Gastrocnemius medialis (tissue), 4 donors: ENCODE measurements around the gene TIMM17A. TPM values are rescaled to one million over a fixed set of nuclear protein-coding genes. Genes with fewer than 3 reads are reported as not detected.

Experiments used
- ATAC-seq, 2 donors: fragments of 150-250 bp; one replicate each; pipeline ENCODE4 v1.9.1; 2016
- DNase-seq, 2 donors: peaks; one replicate each; pipeline ENCODE4 v3.0.0-alpha.2; 2019
- H3K27ac ChIP-seq, 4 donors: fragments of 200-600 bp; sonication (generic); 1 replicate in 1 of 4; 2 replicates in 3 of 4; pipeline ENCODE4 v1.5.1; 2016 to 2018; ENCODE audit warnings: mild to moderate bottlenecking in 2 of 4, moderate library complexity in 1 of 4
- H3K27me3 ChIP-seq, 3 donors: fragments of 200-600 bp; sonication (generic) in 2 of 3; 1 replicate in 1 of 3; 2 replicates in 2 of 3; pipeline versions ENCODE4 v1.5.1 to v1.6.0; 2016 to 2019; ENCODE audit warnings: mild to moderate bottlenecking in 1 of 3, moderate library complexity in 1 of 3
- H3K36me3 ChIP-seq, 2 donors: fragments of 200-600 bp; sonication (generic) in 1 of 2; one replicate each; pipeline ENCODE4 v1.5.1; 2017 to 2018
- H3K4me1 ChIP-seq, 2 donors: fragments of 200-600 bp; sonication (generic) in 1 of 2; one replicate each; pipeline ENCODE4 v1.5.1; 2016 to 2017; ENCODE audit warnings: mild to moderate bottlenecking in 2 of 2
- H3K4me3 ChIP-seq, 4 donors: fragments of 200-600 bp; sonication (generic) in 3 of 4; 1 replicate in 1 of 4; 2 replicates in 3 of 4; pipeline ENCODE4 v1.5.1; 2016 to 2019; ENCODE audit warnings: mild to moderate bottlenecking in 2 of 4
- H3K9me3 ChIP-seq, 3 donors: fragments of 200-600 bp; sonication (generic) in 2 of 3; 1 replicate in 1 of 3; 2 replicates in 2 of 3; pipeline ENCODE4 v1.5.1; 2016 to 2019
- CTCF ChIP-seq, 5 experiments: fragments of 450-650 bp in 3 of 5; fragments of 200-600 bp in 2 of 5; sonication (generic) in 2 of 5; IDR thresholded peaks in 4 of 5; conservative IDR thresholded peaks in 1 of 5; 1 replicate in 4 of 5; 2 replicates in 1 of 5; pipeline ENCODE4 v1.5.1; 2016 to 2019; ENCODE audit warnings: antibody characterized with exemption in 5 of 5, mild to moderate bottlenecking in 3 of 5, moderate library complexity in 3 of 5
- POLR2A ChIP-seq, 2 donors: fragments of 450-650 bp; IDR thresholded peaks; one replicate each; pipeline ENCODE4 v1.6.1; 2017; ENCODE audit warnings: antibody characterized with exemption in 2 of 2, mild to moderate bottlenecking in 2 of 2, moderate library complexity in 2 of 2
- in situ Hi-C, 4 donors: fragments of 200-750 bp; cut with MboI; loops; one replicate each; pipeline versions ENCODE4 v1.15.0 to v1.8.0; 2017; ENCODE audit warnings: low sequenced_read_pairs in 4 of 4
- intact Hi-C: fragments of 100-400 bp; cut with DNase I; formaldehyde crosslinking; loops from one replicate; pipeline ENCODE4 v1.15.1; 2023; ENCODE audit warnings: low total_unique reads
- total RNA-seq, 4 donors: library from RNA; depleted of rRNA; stranded (reverse); fragments of >200 nt; gene quantifications; one replicate each; pipeline versions ENCODE4 v1.1.0 to v1.2.3, GENCODE V29; 2016

TIMM17A gene
- total RNA-seq, 4 donors from 2014 or later, result 33.6 to 67.6 (median 43.3) TPM

GRCh38 chr1:202014915-202015661, 59.8 kb downstream of the TIMM17A start:
- Histone ChIP-seq H3K9me3 (no peaks in the 10 kb centered on the region), H3K27me3 (no peaks in the 10 kb centered on the region), H3K4me3 (no peak overlapping the region), H3K36me3 (no peaks in the 10 kb centered on the region), H3K27ac (no peak overlapping the region), H3K4me1 (no peaks in the 10 kb centered on the region)
- DNase-seq (no peak), ATAC-seq (no peak)
- TF ChIP-seq POLR2A (IDR thresholded peaks at IDR 0.05) (no peak), CTCF (IDR thresholded peaks at IDR 0.05 in 4 of 5, conservative IDR thresholded peaks at IDR 0.05 in 1 of 5) (no peak)
- in situ Hi-C loops (loop anchor here in 3 of 4 donors (5.0 to 10.0 kb wide), 2 partner anchors 100 to 102 kb away; no protein-coding TSS in a partner anchor), intact Hi-C loops (no loop called here)

- no peaks in the 10 kb centered on the region for H3K4me1 ChIP-seq
- no peaks in the 10 kb centered on the region for H3K9me3 ChIP-seq
- DNase-seq (no peak), ATAC-seq (no peak)
- no peaks in the 10 kb centered on the region for H3K36me3 ChIP-seq
- TF ChIP-seq CTCF (IDR thresholded peaks at IDR 0.05 in 4 of 5, conservative IDR thresholded peaks at IDR 0.05 in 1 of 5) (no peak), POLR2A (IDR thresholded peaks at IDR 0.05) (no peak)
- in situ Hi-C loops, result loop anchor here in 2 of 4 donors (10.0 kb wide), 1 partner anchor 99 kb away; no protein-coding TSS in a partner anchor
- H3K27me3 ChIP-seq, result no peaks in the 10 kb centered on the region
- no peak overlapping the region for H3K4me3 ChIP-seq
- H3K27ac ChIP-seq, result no peak overlapping the region
- intact Hi-C loops, result no loop called here
Observed at GRCh38 chr1:202015662-202015937, 60.3 kb downstream of the TIMM17A start.

GRCh38 chr1:202016022-202016810, 60.9 kb downstream of the TIMM17A start:
- Histone ChIP-seq H3K4me3 (no peak overlapping the region), H3K27ac (no peak overlapping the region), H3K4me1 (no peaks in the 10 kb centered on the region), H3K36me3 (no peaks in the 10 kb centered on the region), H3K9me3 (no peaks in the 10 kb centered on the region), H3K27me3 (no peaks in the 10 kb centered on the region)
- TF ChIP-seq POLR2A (IDR thresholded peaks at IDR 0.05) (no peak), CTCF (IDR thresholded peaks at IDR 0.05 in 4 of 5, conservative IDR thresholded peaks at IDR 0.05 in 1 of 5) (no peak)
- ATAC-seq (no peak), DNase-seq (no peak)
- in situ Hi-C loops, result loop anchor here in 2 of 4 donors (10.0 kb wide), 1 partner anchor 99 kb away; no protein-coding TSS in a partner anchor
- intact Hi-C loops, result no loop called here

- no peaks in the 10 kb centered on the region for H3K9me3 ChIP-seq
- in situ Hi-C loops, result loop anchor here in 2 of 4 donors (10.0 kb wide), 1 partner anchor 98 kb away; no protein-coding TSS in a partner anchor
- no peak overlapping the region for H3K4me3 ChIP-seq
- H3K36me3 ChIP-seq, result no peaks in the 10 kb centered on the region
- ATAC-seq (no peak), DNase-seq (no peak)
- H3K27ac ChIP-seq, result no peak overlapping the region
- no peaks in the 10 kb centered on the region for H3K27me3 ChIP-seq
- TF ChIP-seq POLR2A (IDR thresholded peaks at IDR 0.05) (no peak), CTCF (IDR thresholded peaks at IDR 0.05 in 4 of 5, conservative IDR thresholded peaks at IDR 0.05 in 1 of 5) (no peak)
- H3K4me1 ChIP-seq, result no peaks in the 10 kb centered on the region
- intact Hi-C loops, result no loop called here
Observed at GRCh38 chr1:202016811-202017748, 61.8 kb downstream of the TIMM17A start.
